Heart left ventricle (tissue), 16 donors: ENCODE data around the gene PCDHB5. TPM values are rescaled to one million over a fixed set of nuclear protein-coding genes. Genes with fewer than 3 reads are reported as not detected.
"Not testable (repeated sequence)": the region's sequence is repeated elsewhere in the genome, so short reads cannot be mapped to it uniquely, and the experiment has no call there.

ENCODE experiments used
- ATAC-seq, 4 donors: fragments of 200-7000 bp; cut with Tn5 transposase; one replicate each; pipeline ENCODE4 v1.9.1; 2020 to 2022; ENCODE audit warnings: moderate library complexity in 4 of 4, mild to moderate bottlenecking in 3 of 4, moderate number of reproducible peaks in 1 of 4
- DNase-seq, 5 donors: peaks; one replicate each; pipeline ENCODE4 v3.0.0-alpha.2; 2020
- H3K27ac ChIP-seq, 12 donors: fragments of 200-600 bp; sonication (generic) in 4 of 12; one replicate each; pipeline versions ENCODE4 v1.5.0 to v1.8.0; 2016 to 2022; ENCODE audit warnings: mild to moderate bottlenecking in 2 of 12
- H3K27me3 ChIP-seq, 9 donors: fragments of 200-600 bp; sonication (generic) in 2 of 9; one replicate each; pipeline versions ENCODE4 v1.5.1 to v1.8.0; 2016 to 2022; ENCODE audit warnings: mild to moderate bottlenecking in 3 of 9
- H3K36me3 ChIP-seq, 9 donors: fragments of 200-600 bp; sonication (generic) in 2 of 9; one replicate each; pipeline versions ENCODE4 v1.5.0 to v1.8.0; 2018 to 2022; ENCODE audit warnings: mild to moderate bottlenecking in 2 of 9
- H3K4me1 ChIP-seq, 12 donors: fragments of 200-600 bp; sonication (generic) in 4 of 12; one replicate each; pipeline versions ENCODE4 v1.5.0 to v1.8.0; 2016 to 2022; ENCODE audit warnings: mild to moderate bottlenecking in 3 of 12
- H3K4me3 ChIP-seq, 12 donors: fragments of 200-600 bp; sonication (generic) in 4 of 12; one replicate each; pipeline versions ENCODE4 v1.5.0 to v1.8.0; 2017 to 2022; ENCODE audit warnings: mild to moderate bottlenecking in 9 of 12, moderate library complexity in 4 of 12
- H3K9me3 ChIP-seq, 12 donors: fragments of 200-600 bp; sonication (generic) in 4 of 12; one replicate each; pipeline versions ENCODE4 v1.5.0 to v1.8.0; 2016 to 2022; ENCODE audit warnings: mild to moderate bottlenecking in 1 of 12
- CTCF ChIP-seq, 12 donors: fragments of 200-600 bp; sonication (generic) in 4 of 12; IDR thresholded peaks; one replicate each; pipeline versions ENCODE4 v1.5.0 to v1.8.0; 2018 to 2022; ENCODE audit warnings: antibody characterized with exemption in 12 of 12, mild to moderate bottlenecking in 5 of 12
- POLR2A ChIP-seq, 2 donors: fragments of 450-650 bp; IDR thresholded peaks; one replicate each; pipeline ENCODE4 v1.6.1; 2017; ENCODE audit warnings: antibody characterized with exemption in 2 of 2, mild to moderate bottlenecking in 2 of 2, moderate library complexity in 2 of 2
- WGBS, 4 donors: extraction: QIAGEN DNeasy Blood & Tissue Kit in 2 of 4; methylation state at CpG; one replicate each; pipeline versions ENCODE4 v1.1.5 to v1.1.7; 2013 to 2018; 5-methylcytosine and 5-hydroxymethylcytosine counted together
- intact Hi-C, 10 donors: fragments of 100-400 bp; cut with DNase I; formaldehyde crosslinking; loops; one replicate each; pipeline versions ENCODE4 v1.11.1 to v1.14.2; 2022
- polyA plus RNA-seq, 2 donors: library from polyadenylated mRNA; stranded (reverse); fragments of 200-250 nt; gene quantifications; one replicate each; pipeline ENCODE4 v1.2.3, GENCODE V29; 2013
- total RNA-seq, 9 donors: library from RNA; depleted of rRNA in 2 of 9; stranded (reverse); fragments of >200 nt in 2 of 9; fragmentation: NEBNext Ultra II Directional in 3 of 9; extraction: Animal tissue kit (Norgen Biotek cat#: 25700) in 3 of 9; gene quantifications; one replicate each; pipeline versions ENCODE4 v1.1.0 to v1.2.4, GENCODE V29; 2016 to 2023
- donor health status: ischemic (EF 13 %, LVEDD 7.1; RV severe dilation, severe dysfunction).
- donor health status: healthy with polysubstance abuse.
- donor health status: DM: no; HTN: yes; CAD: no.
- donor health status: DM: no; HTN: no; CAD: no.
- donor health status: ischemic (EF 25% LVEDD 6.9; RV normal size, moderate dysfunction).
- donor health status: ischemic (EF 25% LVEDD 5.7; RV mildly dilated, moderate dysfunction).
- donor health status: healthy.
- donor health status: DM: yes; HTN: yes; CAD: no.
- donor health status: ischemic (EF 35%, LVEDD 5.7; RV mildly dilated, moderate dysfunction).
- donor health status: nonischemic (EF 11% LVEDD 7.7; RV severe dilation, severe dysfunction).
- donor health status: DM: yes; HTN: yes; CAD: no.
- donor health status: PGD.
- donor health status: ischemic (EF 29% LVEDD 5.4; RV normal size, mild dysfunction).
- donor health status: nonischemic (EF 23%, LVEDD 6.1; RV moderate dilation, normal function).

Gene PCDHB5
- total and polyA plus RNA-seq, 11 donors, result 0.69 to 6.4 (median 3.5) TPM

- Histone ChIP-seq H3K4me3 (no peak overlapping the region), H3K4me1 (no peaks in the 10 kb centered on the region), H3K9me3 (peaks cover 0 to 78% (median 29%) of the 10 kb centered on the region in 12 donors), H3K36me3 (peaks cover 0 to 4% (median 0%) of the 10 kb centered on the region in 9 donors), H3K27me3 (peaks cover 0 to 72% (median 24%) of the 10 kb centered on the region in 9 donors), H3K27ac (no peak overlapping the region)
- WGBS, 4 donors, result 46 to 64% (median 49%) methylated on average over 1 of the region's 1 CpG
- intact Hi-C loops, result loop anchor here in 2 of 10 donors (5.0 to 10.0 kb wide), 2 partner anchors 382 to 384 kb away; no protein-coding TSS in a partner anchor
- ATAC-seq (no peak), DNase-seq (no peak)
- TF ChIP-seq POLR2A (IDR thresholded peaks at IDR 0.05) (no peak), CTCF (IDR thresholded peaks at IDR 0.05) (no peak)
Observed at GRCh38 chr5:141180313-141180712, 45.3 kb downstream of the PCDHB5 start.

GRCh38 chr5:141182248-141182647 lies 47.2 kb downstream of the PCDHB5 start, which contains the start of gene PCDHB16:
PCDHB16 (plus strand) TSS chr5:141182387; CDS start chr5:141182560, 173 bp downstream.
- H3K4me3 ChIP-seq, result peak within 1 kb of the TSS in 10 of 12 donors; percentile 30 to 62 (median 48)
- no peak for TF ChIP-seq POLR2A (IDR thresholded peaks at IDR 0.05)
- TF ChIP-seq CTCF (IDR thresholded peaks at IDR 0.05), result peak in 9 of 12 donors; percentile 9 to 56 (median 45)
- ATAC-seq (peak in 3 of 4 donors; percentile 33 to 70 (median 37)), DNase-seq (peak in 2 of 5 donors; percentile 41 to 55)
- peaks cover 0 to 8% (median 0%) of the 10 kb centered on the region in 9 donors for H3K36me3 ChIP-seq
- H3K27me3 ChIP-seq, result peaks cover 0 to 67% (median 13%) of the 10 kb centered on the region in 9 donors
- H3K9me3 ChIP-seq, result peaks cover 0 to 78% (median 30%) of the 10 kb centered on the region in 12 donors
- intact Hi-C loops, result loop anchor here in 2 of 10 donors (5.0 to 10.0 kb wide), 2 partner anchors 380 to 383 kb away; no protein-coding TSS in a partner anchor
- peak within 1 kb of the TSS in 8 of 12 donors; percentile 2 to 72 (median 27) for H3K27ac ChIP-seq
- 7 to 17% (median 13%) methylated on average over 13 of the region's 13 CpGs for WGBS, 4 donors
- H3K4me1 ChIP-seq, result no peaks in the 10 kb centered on the region

- DNase-seq, H3K27ac ChIP-seq, H3K4me1 ChIP-seq, ATAC-seq, H3K36me3 ChIP-seq, H3K4me3 ChIP-seq: not testable (repeated sequence)
- intact Hi-C loops, result loop anchor here in 2 of 10 donors (5.0 to 10.0 kb wide), 2 partner anchors 378 to 381 kb away; no protein-coding TSS in a partner anchor
- H3K9me3 ChIP-seq, result peaks cover 0 to 80% (median 28%) of the 10 kb centered on the region in 12 donors
- 30 to 50% (median 35%) methylated on average over 9 to 59 of the region's 69 CpGs for WGBS, 4 donors
- H3K27me3 ChIP-seq, result peaks cover 0 to 61% (median 6%) of the 10 kb centered on the region in 9 donors
Observed at GRCh38 chr5:141184117-141184855, 49.3 kb downstream of the PCDHB5 start.

- WGBS, 4 donors, result 16 to 26% (median 23%) methylated on average over 9 of the region's 9 CpGs
- no peaks in the 10 kb centered on the region for H3K4me1 ChIP-seq
- intact Hi-C loops, result loop anchor here in 1 of 10 donors (10.0 kb wide), 1 partner anchor 378 kb away; no protein-coding TSS in a partner anchor
- peak within 1 kb of the TSS in 1 of 12 donors; percentile 10 for H3K4me3 ChIP-seq
- DNase-seq, result no peak
- TF ChIP-seq POLR2A (IDR thresholded peaks at IDR 0.05) (no peak), CTCF (IDR thresholded peaks at IDR 0.05) (peak in 9 of 12 donors; percentile 7 to 42 (median 34))
- H3K9me3 ChIP-seq, result peaks cover 0 to 97% (median 36%) of the 10 kb centered on the region in 12 donors
- no peak for ATAC-seq
- no peak within 1 kb of the TSS for H3K27ac ChIP-seq
- peaks cover 0 to 52% (median 0%) of the 10 kb centered on the region in 9 donors for H3K27me3 ChIP-seq
- peaks cover 0 to 8% (median 0%) of the 10 kb centered on the region in 9 donors for H3K36me3 ChIP-seq
Observed at GRCh38 chr5:141186897-141187512, 52.0 kb downstream of the PCDHB5 start, which contains the start of gene PCDHB9. PCDHB9 (plus strand) TSS chr5:141187161; CDS start chr5:141187319, 158 bp downstream.

Other genes with a start within 250 kb of the PCDHB5 start
- gene PCDHAC1, start 208.9 kb upstream of the PCDHB5 start, total RNA-seq, result under 1 TPM in 6 of 9 donors, not detected in 3; 0.08 to 0.88 (median 0.14) TPM
- gene PCDHAC1, start 208.9 kb upstream of the PCDHB5 start, polyA plus RNA-seq, result not detected
- 1 to 10 TPM in 2 of 9 donors, under 1 TPM in 7; 0.07 to 2.2 (median 0.47) TPM for gene PCDHAC2, start 168.7 kb upstream of the PCDHB5 start, total RNA-seq
- gene PCDHAC2, start 168.7 kb upstream of the PCDHB5 start, polyA plus RNA-seq, result under 1 TPM in 1 of 2 donors, not detected in 1; 0.07 TPM
- gene PCDHB1, start 83.8 kb upstream of the PCDHB5 start, total RNA-seq, result under 1 TPM in 2 of 9 donors, not detected in 7; 0.04 to 0.05 TPM
- not detected for gene PCDHB1, start 83.8 kb upstream of the PCDHB5 start, polyA plus RNA-seq
- 1 to 10 TPM in 8 of 9 donors, under 1 TPM in 1; 0.70 to 4.3 (median 2.3) TPM for gene PCDHB2, start 40.6 kb upstream of the PCDHB5 start, total RNA-seq
- under 1 TPM; 0.50 to 0.69 TPM for gene PCDHB2, start 40.6 kb upstream of the PCDHB5 start, polyA plus RNA-seq
- 1 to 10 TPM in 6 of 9 donors, under 1 TPM in 3; 0.77 to 2.9 (median 1.1) TPM for gene PCDHB3, start 34.7 kb upstream of the PCDHB5 start, total RNA-seq
- under 1 TPM; 0.27 to 0.33 TPM for gene PCDHB3, start 34.7 kb upstream of the PCDHB5 start, polyA plus RNA-seq
- 1 to 10 TPM in 8 of 9 donors, under 1 TPM in 1; 0.91 to 2.8 (median 1.6) TPM for gene PCDHB4, start 13.4 kb upstream of the PCDHB5 start, total RNA-seq
- under 1 TPM; 0.30 to 0.55 TPM for gene PCDHB4, start 13.4 kb upstream of the PCDHB5 start, polyA plus RNA-seq
- gene PCDHB6, start 14.9 kb downstream of the PCDHB5 start, total RNA-seq, result 1 to 10 TPM in 1 of 9 donors, under 1 TPM in 8; 0.16 to 1.1 (median 0.44) TPM
- under 1 TPM; 0.18 to 0.27 TPM for gene PCDHB6, start 14.9 kb downstream of the PCDHB5 start, polyA plus RNA-seq
- gene PCDHB7, start 37.4 kb downstream of the PCDHB5 start, total RNA-seq, result 1 to 10 TPM in 4 of 9 donors, under 1 TPM in 5; 0.52 to 1.3 (median 0.91) TPM
- gene PCDHB7, start 37.4 kb downstream of the PCDHB5 start, polyA plus RNA-seq, result under 1 TPM; 0.19 to 0.44 TPM
- gene PCDHB8, start 42.6 kb downstream of the PCDHB5 start, total RNA-seq, result 1 to 10 TPM in 8 of 9 donors, under 1 TPM in 1; 0.63 to 3.8 (median 1.5) TPM
- gene PCDHB8, start 42.6 kb downstream of the PCDHB5 start, polyA plus RNA-seq, result under 1 TPM; 0.23 to 0.51 TPM
- 1 to 10 TPM; 1.1 to 3.9 (median 2.2) TPM for gene PCDHB16, start 47.2 kb downstream of the PCDHB5 start, total RNA-seq
- gene PCDHB16, start 47.2 kb downstream of the PCDHB5 start, polyA plus RNA-seq, result under 1 TPM; 0.76 to 0.80 TPM
- 1 to 10 TPM in 4 of 9 donors, under 1 TPM in 5; 0.62 to 1.6 (median 0.99) TPM for gene PCDHB9, start 52.0 kb downstream of the PCDHB5 start, total RNA-seq
- under 1 TPM; 0.30 to 0.35 TPM for gene PCDHB9, start 52.0 kb downstream of the PCDHB5 start, polyA plus RNA-seq
- 1 to 10 TPM in 4 of 9 donors, under 1 TPM in 5; 0.35 to 1.4 (median 0.91) TPM for gene PCDHB10, start 57.1 kb downstream of the PCDHB5 start, total RNA-seq
- gene PCDHB10, start 57.1 kb downstream of the PCDHB5 start, polyA plus RNA-seq, result under 1 TPM; 0.28 to 0.34 TPM
- gene PCDHB11, start 64.4 kb downstream of the PCDHB5 start, total RNA-seq, result 1 to 10 TPM in 7 of 9 donors, under 1 TPM in 2; 0.61 to 2.8 (median 1.4) TPM
- gene PCDHB11, start 64.4 kb downstream of the PCDHB5 start, polyA plus RNA-seq, result under 1 TPM; 0.23 to 0.28 TPM
- gene PCDHB12, start 73.5 kb downstream of the PCDHB5 start, total RNA-seq, result 1 to 10 TPM in 5 of 9 donors, under 1 TPM in 4; 0.37 to 2.4 (median 1.2) TPM
- gene PCDHB12, start 73.5 kb downstream of the PCDHB5 start, polyA plus RNA-seq, result under 1 TPM; 0.27 to 0.58 TPM
- gene PCDHB13, start 78.7 kb downstream of the PCDHB5 start, total RNA-seq, result 1 to 10 TPM; 2.5 to 5.9 (median 3.6) TPM
- gene PCDHB13, start 78.7 kb downstream of the PCDHB5 start, polyA plus RNA-seq, result 1 to 10 TPM in 1 of 2 donors, under 1 TPM in 1; 0.99 to 1.5 TPM
- gene PCDHB14, start 88.1 kb downstream of the PCDHB5 start, total RNA-seq, result 1 to 10 TPM; 2.6 to 6.1 (median 4.3) TPM
- gene PCDHB14, start 88.1 kb downstream of the PCDHB5 start, polyA plus RNA-seq, result 1 to 10 TPM in 1 of 2 donors, under 1 TPM in 1; 0.91 to 1.7 TPM
- gene PCDHB15, start 110.2 kb downstream of the PCDHB5 start, total RNA-seq, result 1 to 10 TPM; 3.7 to 7.5 (median 4.5) TPM
- 1 to 10 TPM; 1.6 to 2.8 TPM for gene PCDHB15, start 110.2 kb downstream of the PCDHB5 start, polyA plus RNA-seq
- not detected for gene SLC25A2, start 168.8 kb downstream of the PCDHB5 start, total RNA-seq
- not detected for gene SLC25A2, start 168.8 kb downstream of the PCDHB5 start, polyA plus RNA-seq
- gene TAF7, start 185.6 kb downstream of the PCDHB5 start, total RNA-seq, result 100 to 1,000 TPM in 4 of 9 donors, 10 to 100 TPM in 5; 73.9 to 107 (median 99.9) TPM
- 100 to 1,000 TPM in 1 of 2 donors, 10 to 100 TPM in 1; 47.2 to 159 TPM for gene TAF7, start 185.6 kb downstream of the PCDHB5 start, polyA plus RNA-seq
- 1 to 10 TPM; 2.1 to 4.9 (median 3.5) TPM for gene PCDHGA1, start 195.3 kb downstream of the PCDHB5 start, total RNA-seq
- 1 to 10 TPM; 1.3 to 1.4 TPM for gene PCDHGA1, start 195.3 kb downstream of the PCDHB5 start, polyA plus RNA-seq
- gene PCDHGA2, start 203.6 kb downstream of the PCDHB5 start, total RNA-seq, result 10 to 100 TPM in 6 of 9 donors, 1 to 10 TPM in 3; 5.8 to 15.1 (median 10.7) TPM
- gene PCDHGA2, start 203.6 kb downstream of the PCDHB5 start, polyA plus RNA-seq, result 1 to 10 TPM; 2.7 to 3.6 TPM
- 10 to 100 TPM in 8 of 9 donors, 1 to 10 TPM in 1; 7.6 to 27.2 (median 14.7) TPM for gene PCDHGA3, start 208.6 kb downstream of the PCDHB5 start, total RNA-seq
- 1 to 10 TPM; 3.5 to 5.9 TPM for gene PCDHGA3, start 208.6 kb downstream of the PCDHB5 start, polyA plus RNA-seq
- 10 to 100 TPM in 4 of 9 donors, 1 to 10 TPM in 5; 4.4 to 11.9 (median 8.6) TPM for gene PCDHGB1, start 214.9 kb downstream of the PCDHB5 start, total RNA-seq
- 1 to 10 TPM in 1 of 2 donors, under 1 TPM in 1; 0.85 to 5.9 TPM for gene PCDHGB1, start 214.9 kb downstream of the PCDHB5 start, polyA plus RNA-seq
- 10 to 100 TPM in 5 of 9 donors, 1 to 10 TPM in 4; 5.1 to 13.7 (median 11.0) TPM for gene PCDHGA4, start 219.8 kb downstream of the PCDHB5 start, total RNA-seq
- gene PCDHGA4, start 219.8 kb downstream of the PCDHB5 start, polyA plus RNA-seq, result 1 to 10 TPM; 2.5 to 5.1 TPM
- 10 to 100 TPM in 5 of 9 donors, 1 to 10 TPM in 4; 4.4 to 13.8 (median 10.4) TPM for gene PCDHGB2, start 224.8 kb downstream of the PCDHB5 start, total RNA-seq
- 1 to 10 TPM; 2.1 to 3.9 TPM for gene PCDHGB2, start 224.8 kb downstream of the PCDHB5 start, polyA plus RNA-seq
- gene PCDHGA5, start 229.0 kb downstream of the PCDHB5 start, total RNA-seq, result 1 to 10 TPM; 2.9 to 9.6 (median 7.2) TPM
- 1 to 10 TPM; 1.5 to 4.4 TPM for gene PCDHGA5, start 229.0 kb downstream of the PCDHB5 start, polyA plus RNA-seq
- gene PCDHGB3, start 235.0 kb downstream of the PCDHB5 start, total RNA-seq, result 10 to 100 TPM in 4 of 9 donors, 1 to 10 TPM in 5; 4.0 to 14.9 (median 9.8) TPM
- 1 to 10 TPM; 1.7 to 5.4 TPM for gene PCDHGB3, start 235.0 kb downstream of the PCDHB5 start, polyA plus RNA-seq
- 10 to 100 TPM in 1 of 9 donors, 1 to 10 TPM in 8; 3.6 to 10.3 (median 7.7) TPM for gene PCDHGA6, start 238.7 kb downstream of the PCDHB5 start, total RNA-seq
- gene PCDHGA6, start 238.7 kb downstream of the PCDHB5 start, polyA plus RNA-seq, result 1 to 10 TPM; 2.2 to 6.7 TPM
- gene PCDHGA7, start 247.5 kb downstream of the PCDHB5 start, total RNA-seq, result 10 to 100 TPM in 2 of 9 donors, 1 to 10 TPM in 7; 4.4 to 14.1 (median 7.6) TPM
- 1 to 10 TPM; 1.4 to 5.1 TPM for gene PCDHGA7, start 247.5 kb downstream of the PCDHB5 start, polyA plus RNA-seq